OCI-LY7 (cell line): Measurements from ENCODE around the gene PPCDC. TPM values are rescaled to one million over a fixed set of nuclear protein-coding genes. Genes with fewer than 3 reads are reported as not detected.
A peak's percentile ranks its signal among the peaks of the same experiment; 100 is the strongest.

Source experiments
- BruUV-seq: library from RNA; stranded (reverse); fragments of 400-500 nt; replicated peaks from 2 replicates; lab custom pipeline; 2021; lab: Mats Ljungman, UMichigan
- CTCF ChIA-PET: fragments of 300-600 bp; sonication (Branson Sonifier 250); formaldehyde crosslinking; loops from one replicate; lab custom pipeline; 2022; ENCODE audit warnings: antibody characterized with exemption; ENCODE audit not compliant: unreplicated experiment; lab: Charles Lee
- POLR2A ChIA-PET: fragments of 300-600 bp; sonication (Branson Sonifier 250); formaldehyde crosslinking; loops from one replicate; lab custom pipeline; 2022; ENCODE audit warnings: antibody characterized with exemption; lab: Charles Lee
- DNase-seq: peaks from one replicate; pipeline ENCODE4 v3.0.0-alpha.2; 2015; ENCODE audit warnings: low spot score
- H2AFZ ChIP-seq: fragments of 200-600 bp; sonication (generic), shearing (Covaris generic); 2 replicates; pipeline ENCODE4 v1.6.1; 2014; ENCODE audit warnings: mild to moderate bottlenecking, antibody characterized with exemption, low read length, moderate library complexity
- H3K27ac ChIP-seq: fragments of 200-600 bp; sonication (generic); 2 replicates; pipeline ENCODE4 v1.5.1; 2014; ENCODE audit warnings: mixed run types, low read depth, mild to moderate bottlenecking, moderate library complexity, low read length, inconsistent platforms; ENCODE audit not compliant: poor library complexity, severe bottlenecking
- H3K36me3 ChIP-seq: fragments of 200-600 bp; sonication (generic); 2 replicates; pipeline ENCODE4 v1.6.1; 2014; ENCODE audit warnings: mild to moderate bottlenecking, antibody characterized with exemption, low read length, moderate library complexity, mixed read lengths; ENCODE audit not compliant: insufficient read depth
- H3K4me1 ChIP-seq: fragments of 200-600 bp; sonication (generic); 2 replicates; pipeline ENCODE4 v1.5.1; 2014; ENCODE audit warnings: mild to moderate bottlenecking, low read length; ENCODE audit not compliant: insufficient read depth, poor library complexity, severe bottlenecking
- H3K4me2 ChIP-seq: fragments of 200-600 bp; sonication (generic); 2 replicates; pipeline ENCODE4 v1.6.1; 2014; ENCODE audit warnings: mild to moderate bottlenecking, low read length
- H3K4me3 ChIP-seq: fragments of 200-600 bp; sonication (generic); 2 replicates; pipeline ENCODE4 v1.5.1; 2014; ENCODE audit warnings: mild to moderate bottlenecking, low read depth, low read length; ENCODE audit not compliant: poor library complexity, severe bottlenecking
- H3K79me2 ChIP-seq: fragments of 200-600 bp; sonication (generic); 2 replicates; pipeline ENCODE4 v1.6.1; 2016; ENCODE audit warnings: low read depth, mild to moderate bottlenecking, low read length, moderate library complexity, mixed read lengths; ENCODE audit not compliant: insufficient read depth
- H3K9me2 ChIP-seq: fragments of 200-600 bp; sonication (generic); 2 replicates; pipeline ENCODE4 v1.6.1; 2016; ENCODE audit warnings: mild to moderate bottlenecking, low read length, mixed read lengths; ENCODE audit not compliant: insufficient read depth
- H3K9me3 ChIP-seq: fragments of 200-600 bp; sonication (generic); 2 replicates; pipeline ENCODE4 v1.6.1; 2014; ENCODE audit warnings: mild to moderate bottlenecking, mixed run types, low read length, mixed read lengths
- H4K20me1 ChIP-seq: fragments of 200-600 bp; sonication (generic); 2 replicates; pipeline ENCODE4 v1.6.1; 2014; ENCODE audit warnings: mild to moderate bottlenecking, antibody characterized with exemption, low read length, moderate library complexity, mixed read lengths; ENCODE audit not compliant: insufficient read depth
- CTCF ChIP-seq: fragments of 200-600 bp; sonication (generic); conservative IDR thresholded peaks from 2 replicates; pipeline ENCODE4 v1.5.1; 2014; ENCODE audit warnings: mild to moderate bottlenecking, antibody characterized with exemption, low read length, moderate library complexity, mixed read lengths
- EZH2phosphoT487 ChIP-seq: fragments of 200-600 bp; sonication (generic); IDR thresholded peaks from 2 replicates; pipeline ENCODE4 v1.6.1; 2018; ENCODE audit warnings: low read depth, borderline replicate concordance, mild to moderate bottlenecking, mixed run types, antibody characterized with exemption, low read length, moderate library complexity, mixed read lengths
- intact Hi-C: fragments of 100-400 bp; cut with micrococcal nuclease; formaldehyde crosslinking; loops from one replicate; pipeline ENCODE4 v1.10.0; 2022; ENCODE audit not compliant: unreplicated experiment
- total RNA-seq, 2 experiments: library from RNA; depleted of rRNA in 1 of 2; stranded (reverse); fragments of >200 nt in 1 of 2; shearing (Covaris generic) in 1 of 2; gene quantifications; 2 replicates each; pipeline ENCODE4 v1.2.3, GENCODE V29; 2014 to 2022

PPCDC gene
- total RNA-seq, 2 experiments from 2014 or later: 44.3 to 48.3 TPM

- DNase-seq: no peak
- ChIA-PET CTCF (interaction anchor here (0.5 kb wide), 1 partner anchor 37 kb away, joined by 4 read pairs; no protein-coding TSS in a partner anchor), POLR2A (no interaction called here)
- H3K36me3 ChIP-seq: peaks cover 60% of the 10 kb centered on the region
- intact Hi-C loops: loop anchor here (1.0 to 10.0 kb wide), 2 partner anchors 175 to 276 kb away; no protein-coding TSS in a partner anchor
- peaks cover 25% of the 10 kb centered on the region; the same call in 1 of the 2 replicates for H3K79me2 ChIP-seq
- no peak overlapping the region for H2AFZ ChIP-seq
- H3K4me1 ChIP-seq: peaks cover 85% of the 10 kb centered on the region
- no TSS peak for BruUV-seq
- TF ChIP-seq CTCF: no peak
- no peak for TF ChIP-seq EZH2phosphoT487
- H3K4me2 ChIP-seq: peak overlapping the region; percentile 55
- H3K9me2 ChIP-seq: no peaks in the 10 kb centered on the region
- H3K27ac ChIP-seq: peak overlapping the region; percentile 27
- H4K20me1 ChIP-seq: no peaks in the 10 kb centered on the region
- no peak overlapping the region for H3K4me3 ChIP-seq
- H3K9me3 ChIP-seq: no peaks in the 10 kb centered on the region
Observed at GRCh38 chr15:75028991-75029377, 5.6 kb downstream of the PPCDC start.

DNA sequence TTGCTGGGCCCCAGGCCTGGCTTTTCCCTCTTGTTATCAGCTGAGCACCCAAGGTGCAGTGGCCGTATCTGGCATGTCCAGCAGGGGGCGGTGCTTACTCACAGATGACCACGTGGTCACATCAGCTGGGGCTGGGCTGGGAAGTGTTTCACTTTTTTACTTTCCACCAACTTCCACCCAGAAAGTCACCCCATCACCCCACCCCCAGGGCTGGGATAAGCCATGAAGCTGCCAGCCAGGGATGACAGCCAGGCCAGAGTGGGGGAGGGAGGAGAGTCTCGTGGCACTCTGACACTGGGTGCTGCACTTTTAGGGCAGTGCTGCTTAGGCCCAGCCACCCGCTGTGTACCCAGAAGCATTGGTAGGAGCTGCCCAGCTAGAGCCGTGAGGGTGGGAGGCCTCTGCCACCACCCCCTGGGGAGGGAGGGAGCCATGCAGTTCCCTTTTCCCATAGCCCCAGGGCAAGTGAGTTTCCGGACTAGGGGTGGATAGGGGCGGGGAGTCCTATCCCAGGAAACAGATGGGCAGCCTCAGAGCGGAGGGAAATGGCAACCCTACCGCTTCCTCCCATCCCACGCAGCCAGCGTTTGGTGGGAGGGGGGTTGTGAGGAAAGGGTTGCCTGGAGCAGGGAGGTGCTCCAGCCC is 6.1 kb downstream of the PPCDC start:
- no peaks in the 10 kb centered on the region for H3K9me2 ChIP-seq
- peak; percentile 88 for DNase-seq
- BruUV-seq: no TSS peak
- H3K27ac ChIP-seq: peak overlapping the region; percentile 27
- peaks cover 20% of the 10 kb centered on the region; the same call in 1 of the 2 replicates for H3K79me2 ChIP-seq
- peaks cover 65% of the 10 kb centered on the region for H3K36me3 ChIP-seq
- no peaks in the 10 kb centered on the region for H4K20me1 ChIP-seq
- peak overlapping the region; percentile 55 for H3K4me2 ChIP-seq
- ChIA-PET POLR2A (no interaction called here), CTCF (interaction anchor here (0.5 kb wide), 1 partner anchor 37 kb away, joined by 4 read pairs; no protein-coding TSS in a partner anchor)
- H3K4me3 ChIP-seq: peak overlapping the region; percentile 12
- no peaks in the 10 kb centered on the region for H3K9me3 ChIP-seq
- no peak overlapping the region for H2AFZ ChIP-seq
- intact Hi-C loops: loop anchor here (1.0 to 10.0 kb wide), 2 partner anchors 175 to 275 kb away; no protein-coding TSS in a partner anchor
- TF ChIP-seq EZH2phosphoT487 (no peak), CTCF (peak; percentile 98)
- H3K4me1 ChIP-seq: peaks cover 81% of the 10 kb centered on the region

DNA sequence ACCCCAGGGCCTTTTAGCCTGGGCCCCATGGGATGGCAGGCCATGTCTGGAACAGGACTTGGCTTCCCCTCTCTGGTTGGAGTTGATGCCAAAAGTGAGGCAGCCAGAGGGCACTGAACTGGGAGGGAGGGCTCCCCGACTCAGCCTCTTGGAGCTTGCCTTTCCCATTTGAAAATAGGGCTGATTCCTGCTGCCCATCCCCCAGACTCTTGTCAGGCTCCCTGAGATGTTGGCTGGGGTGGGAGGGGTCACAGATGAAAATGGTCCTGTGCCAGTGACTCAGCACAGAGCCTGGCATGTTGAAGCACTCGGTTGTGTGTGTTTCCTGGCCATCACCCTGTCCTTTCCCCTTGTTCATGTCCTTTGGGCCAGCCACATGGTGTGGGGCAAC is 6.6 kb downstream of the PPCDC start:
- no TSS peak for BruUV-seq
- POLR2A ChIA-PET: no interaction called here

More for the DNA sequence above, 6.6 kb downstream of the PPCDC start:
- intact Hi-C loops: no loop called here
- Histone ChIP-seq H3K9me3 (no peaks in the 10 kb centered on the region), H4K20me1 (no peaks in the 10 kb centered on the region), H3K4me1 (peaks cover 76% of the 10 kb centered on the region), H3K36me3 (peaks cover 69% of the 10 kb centered on the region), H3K9me2 (no peaks in the 10 kb centered on the region), H2AFZ (no peak overlapping the region), H3K4me2 (peak overlapping the region; percentile 55), H3K4me3 (no peak overlapping the region), H3K79me2 (peaks cover 14% of the 10 kb centered on the region; the same call in 1 of the 2 replicates), H3K27ac (no peak overlapping the region)
- no peak for DNase-seq
- CTCF ChIA-PET: no interaction called here
- TF ChIP-seq EZH2phosphoT487 (no peak), CTCF (no peak)
